GM18511 (cell line): ENCODE measurements around the gene THY1.
"Not testable (repeated sequence)": the region's sequence is repeated elsewhere in the genome, so short reads cannot be mapped to it uniquely, and the experiment has no call there.

ENCODE experiments used
- ATAC-seq: cut with Tn5 transposase; IDR thresholded peaks from one replicate; pipeline ENCODE4 v1.9.1; 2021; ENCODE audit warnings: mild to moderate bottlenecking, moderate library complexity; ENCODE audit not compliant: unreplicated experiment

THY1 gene

DNA sequence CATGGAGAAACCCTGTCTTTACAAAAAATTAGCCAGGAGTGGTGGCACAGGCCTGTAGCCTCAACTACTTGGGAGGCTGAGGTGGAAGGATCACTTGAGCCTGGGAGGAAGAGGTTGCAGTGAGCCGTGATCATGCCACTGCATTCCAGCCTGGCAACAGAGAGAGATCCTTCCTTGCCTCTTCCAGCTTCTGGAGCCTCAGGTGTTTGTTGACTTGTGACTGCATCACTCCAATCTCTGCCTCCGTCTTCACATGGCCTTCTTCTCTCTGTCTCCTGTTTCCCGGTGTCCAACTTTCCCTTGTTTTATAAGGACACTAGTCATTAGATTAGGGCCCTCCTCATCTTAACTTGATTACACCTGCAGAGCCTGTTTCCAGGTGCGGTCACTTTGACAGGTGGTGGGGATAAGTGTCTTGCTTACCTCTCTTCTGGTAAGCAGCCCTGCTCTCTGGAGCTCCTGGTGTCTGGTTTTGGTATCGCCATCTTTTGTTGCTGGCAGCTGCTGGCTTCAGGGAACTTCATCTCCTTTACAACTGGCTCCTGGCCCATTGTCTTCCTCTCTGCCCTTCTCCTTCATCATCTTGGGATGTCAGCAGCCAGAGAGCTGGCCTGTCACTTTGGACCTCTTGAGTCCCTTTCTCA, 33.2 kb downstream of the THY1 start:
- ATAC-seq: no peak

GRCh38 chr11:119388103-119388502, 34.9 kb downstream of the THY1 start:
- no peak for ATAC-seq

DNA sequence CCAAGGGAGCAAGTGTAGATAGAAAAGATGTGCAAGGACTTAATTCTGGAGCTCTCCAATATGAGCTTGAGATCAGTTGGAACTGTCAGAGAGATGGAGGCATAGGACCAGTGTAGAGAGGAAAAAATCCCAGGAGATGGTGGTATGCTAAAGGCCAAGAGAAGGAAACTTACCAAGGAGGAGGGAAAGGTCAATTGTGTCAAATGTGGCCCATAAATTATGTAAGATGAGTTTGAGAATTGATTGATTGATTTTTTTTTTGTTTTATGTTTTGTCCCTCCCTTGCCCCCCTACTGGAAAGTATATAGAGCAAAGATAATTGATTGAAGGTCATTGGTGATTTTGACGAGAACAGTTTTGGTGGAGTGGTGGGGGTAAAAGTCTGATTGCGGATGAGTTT, 38.6 kb downstream of the THY1 start:
- no peak for ATAC-seq

- not testable (repeated sequence) for ATAC-seq
Observed at GRCh38 chr11:119382513-119382912, 40.5 kb downstream of the THY1 start.

DNA sequence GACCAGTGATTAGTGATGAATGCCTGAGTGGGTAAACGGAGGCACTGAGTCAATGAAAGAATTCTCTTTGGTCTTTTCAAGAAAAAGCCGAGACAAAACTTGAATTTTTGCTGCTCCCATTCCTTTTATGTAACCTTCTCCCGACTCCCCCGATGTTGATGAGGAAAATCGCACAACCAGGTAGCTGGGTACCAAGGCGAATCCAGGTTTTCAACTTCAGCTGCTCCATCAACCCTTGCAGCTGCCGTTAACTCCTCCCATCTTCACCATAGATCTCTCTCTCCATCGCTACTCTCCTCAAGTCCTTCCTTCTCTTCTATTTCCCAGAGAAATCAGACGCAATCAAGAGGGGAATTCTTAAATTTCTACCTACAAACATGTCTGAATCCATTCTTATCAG, 40.9 kb downstream of the THY1 start:
- no peak for ATAC-seq

DNA sequence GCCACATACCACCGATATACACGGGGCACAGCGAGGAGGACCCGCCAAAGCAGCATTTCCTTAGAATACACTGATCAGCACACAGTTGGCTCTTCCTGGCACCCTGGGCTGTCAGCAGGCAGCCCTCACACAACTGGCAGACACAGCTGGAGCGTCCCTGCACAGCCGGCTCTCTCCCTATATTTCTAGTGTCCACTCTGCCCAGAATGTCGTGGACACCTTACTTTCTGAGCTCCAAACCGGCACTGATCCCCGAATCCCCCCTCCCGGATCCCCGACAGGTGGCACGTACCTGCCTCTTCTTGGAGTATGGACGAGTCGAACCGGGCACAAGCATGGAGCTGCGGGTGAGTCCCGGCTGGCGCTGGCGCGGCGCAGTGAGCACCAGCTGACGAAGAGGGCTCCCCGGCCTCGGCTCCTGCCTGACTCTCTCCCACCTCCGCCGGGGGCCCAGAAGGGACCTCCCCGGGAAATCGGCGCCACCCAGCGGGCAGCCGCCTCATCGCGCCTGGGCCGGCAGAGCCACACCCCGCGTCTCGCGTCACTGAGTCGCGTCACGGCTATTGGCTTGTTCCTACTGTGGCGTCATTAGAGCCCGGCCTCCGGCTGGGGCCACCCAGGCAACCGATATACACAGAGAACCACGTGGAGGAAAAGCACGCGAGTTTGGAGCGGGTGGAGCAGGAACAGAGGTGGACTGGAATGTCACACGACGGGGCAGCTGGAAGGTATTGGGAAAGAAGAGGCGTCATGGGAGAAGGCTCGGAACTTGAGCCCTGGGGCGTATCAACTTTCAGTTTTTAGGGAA, 41.6 kb downstream of the THY1 start, which contains the start of gene USP2:
USP2 (minus strand) TSS at position 510 of the 808 bp plus-strand sequence. CDS start 8,210 bp downstream, outside the sequence.
- ATAC-seq: peak; percentile 98

DNA sequence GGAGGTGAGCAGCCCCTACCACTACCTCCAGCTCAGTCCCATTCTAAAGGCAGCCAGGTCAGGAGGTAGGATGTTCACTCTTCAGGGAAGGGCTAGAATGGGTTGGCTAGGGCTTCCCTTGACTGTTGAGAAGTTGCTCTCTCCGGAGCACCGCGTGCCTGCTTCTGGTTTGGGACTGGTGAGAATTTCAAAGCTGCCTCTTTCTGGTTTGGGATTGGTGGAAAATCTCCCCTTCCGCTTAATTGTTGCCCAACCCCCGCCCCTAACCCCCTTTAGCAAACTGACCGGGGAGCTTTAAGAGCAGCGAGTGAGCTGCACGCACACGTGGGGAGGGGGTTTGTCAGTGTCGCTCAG, 42.2 kb downstream of the THY1 start:
- ATAC-seq: no peak

- no peak for ATAC-seq
Observed at GRCh38 chr11:119380160-119380826, 42.7 kb downstream of the THY1 start.

DNA sequence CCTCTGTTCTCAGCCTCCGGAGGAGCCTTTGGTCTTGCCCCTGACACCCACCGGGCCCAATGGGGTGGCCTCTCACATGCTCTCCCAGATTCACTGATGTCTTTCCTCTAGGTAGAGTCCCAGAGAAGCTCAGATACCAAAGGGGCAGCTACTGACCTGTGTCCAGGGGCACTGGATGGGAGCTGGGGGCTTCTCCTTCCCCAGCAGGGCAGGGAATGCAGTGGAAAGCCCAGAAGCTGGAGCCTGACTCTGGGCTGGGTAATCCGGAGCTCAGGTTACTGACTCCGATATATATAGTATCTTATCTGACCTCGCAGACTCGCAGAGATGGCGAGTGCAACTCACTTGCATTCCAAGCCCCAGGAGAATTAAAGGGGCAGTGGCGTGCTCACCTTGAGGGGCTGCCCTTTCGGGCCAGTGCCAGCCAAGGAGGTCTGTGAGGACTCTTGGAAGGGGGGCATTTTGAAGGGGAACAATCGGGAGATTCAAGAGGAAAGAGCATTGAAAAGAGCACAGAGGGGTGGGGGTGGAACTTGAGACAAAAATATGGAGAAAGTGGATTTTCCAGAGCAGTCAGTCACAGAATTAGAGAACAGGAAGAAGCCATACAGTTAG, 44.0 kb downstream of the THY1 start:
- ATAC-seq: no peak

DNA sequence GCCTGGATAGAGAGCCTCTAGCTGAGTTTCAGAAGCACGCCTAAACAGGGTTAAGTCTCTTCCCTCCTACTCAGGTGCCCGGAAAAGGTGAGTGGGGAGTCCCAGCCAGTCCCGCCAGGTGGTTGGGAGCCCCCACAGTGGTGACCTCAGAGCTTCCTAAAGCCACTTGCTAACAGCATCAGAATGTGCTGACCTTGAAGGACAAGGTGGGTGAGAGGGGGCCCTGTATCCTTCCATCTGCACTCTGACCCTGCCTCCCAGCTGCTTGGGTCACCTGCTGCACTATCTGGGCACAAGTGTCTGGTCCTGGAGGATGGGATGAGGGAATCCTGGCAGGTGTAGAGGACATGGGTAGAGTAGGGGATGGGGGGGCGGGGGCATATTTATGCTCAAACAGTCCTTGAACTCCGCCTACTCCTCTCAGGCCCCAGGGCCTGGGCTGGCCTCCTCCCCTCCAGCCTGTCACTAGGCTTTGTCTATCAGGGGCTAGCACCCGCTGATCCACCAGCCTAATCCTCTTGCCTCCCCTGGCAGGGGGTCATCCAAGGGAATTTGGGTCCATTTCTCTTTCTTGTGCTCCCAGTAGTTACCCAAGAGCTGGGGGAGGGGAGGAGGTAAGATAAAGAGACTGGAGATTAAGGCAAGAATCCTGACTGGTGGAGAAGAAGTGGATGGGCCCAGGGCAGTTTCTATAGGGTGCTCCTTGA, 44.9 kb downstream of the THY1 start:
- no peak for ATAC-seq

DNA sequence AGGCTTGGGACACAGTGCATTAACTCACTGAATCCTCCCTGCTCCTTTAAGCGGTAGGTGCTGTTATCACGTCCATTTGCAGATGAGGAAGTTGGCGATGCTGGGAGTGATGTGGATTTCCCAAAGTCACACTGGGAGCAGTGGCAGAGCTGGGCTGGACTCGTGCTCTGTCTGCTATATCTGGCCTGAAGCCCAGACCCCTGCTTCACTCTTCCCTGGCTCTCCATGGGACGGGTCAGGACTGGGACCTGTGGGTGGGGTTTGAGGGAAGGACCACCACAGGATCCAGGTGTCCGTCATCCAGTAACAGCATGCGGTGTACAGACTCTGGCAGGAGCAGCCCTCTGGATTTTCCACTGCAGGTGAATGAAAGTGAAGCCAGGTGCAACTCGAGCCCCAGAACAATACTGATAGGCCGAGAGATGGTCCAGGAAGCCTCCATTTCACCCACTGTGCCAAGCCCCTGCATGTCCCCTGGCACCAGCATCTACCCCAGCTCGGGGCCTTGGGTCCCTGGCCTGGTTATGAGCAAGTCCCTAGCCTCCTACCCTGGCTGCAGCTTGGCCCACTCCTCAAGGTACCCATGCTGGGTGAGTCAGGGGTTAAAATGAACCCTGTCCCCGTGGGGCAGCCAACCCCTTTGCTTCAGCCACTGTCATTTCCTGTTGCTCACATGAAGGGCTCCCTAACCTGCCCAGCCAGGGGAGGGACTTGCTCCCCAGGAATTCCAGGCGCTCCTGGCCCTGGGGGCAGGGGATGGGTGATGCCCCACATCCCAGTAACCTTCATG, 45.7 kb downstream of the THY1 start:
- no peak for ATAC-seq

GRCh38 chr11:119376197-119376847, 46.6 kb downstream of the THY1 start:
- no peak for ATAC-seq

- no peak for ATAC-seq
Observed at GRCh38 chr11:119375337-119376196, 47.4 kb downstream of the THY1 start.

- no peak for ATAC-seq
Observed at GRCh38 chr11:119374632-119375336, 48.2 kb downstream of the THY1 start.

DNA sequence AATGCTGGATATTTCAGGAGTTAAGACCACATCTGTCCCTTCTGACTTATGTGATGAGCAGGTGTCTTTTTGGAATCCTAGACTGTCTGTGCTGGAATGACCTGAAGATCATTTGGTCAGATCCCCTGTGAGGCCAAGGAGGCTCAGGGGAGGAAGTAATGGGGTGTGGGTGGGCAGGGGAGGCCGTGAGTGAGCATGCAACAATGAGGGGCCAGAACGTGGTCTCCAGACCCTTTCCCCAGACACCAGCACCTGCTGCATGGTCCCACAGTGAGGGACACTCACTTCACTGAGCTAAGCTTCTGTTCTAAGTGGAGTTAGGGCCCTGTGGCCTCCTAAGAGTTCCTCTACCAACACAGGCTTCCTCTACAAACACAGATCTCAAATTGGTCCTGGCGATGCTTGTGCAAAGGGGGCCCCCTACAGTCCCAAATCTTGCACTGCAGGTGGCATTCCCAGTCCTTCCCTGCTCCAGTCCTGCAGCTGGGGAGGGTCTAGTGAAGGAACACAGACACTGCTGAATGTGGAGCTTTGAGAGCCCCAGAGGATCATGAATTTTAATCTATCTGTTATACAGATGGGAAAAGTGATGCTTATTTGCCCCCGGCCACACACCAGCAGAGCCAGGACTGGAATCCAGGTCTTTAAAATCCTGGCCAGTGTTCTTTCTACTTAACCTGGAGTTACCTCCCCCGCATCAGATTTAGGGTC, 48.9 kb downstream of the THY1 start:
- ATAC-seq: no peak

- ATAC-seq: no peak
Observed at GRCh38 chr11:119373059-119373920, 49.7 kb downstream of the THY1 start.
